Brain microvascular endothelial cell (primary cell): Measurements from ENCODE around the gene SWI5.

ENCODE experiments used
- DNase-seq: peaks from one replicate; pipeline ENCODE4 v3.0.0-alpha.2; 2020
- H3K27ac ChIP-seq: fragments of 250-450 bp; sonication (Bioruptor Pico); 2 replicates; pipeline ENCODE4 v1.5.1; 2020; ENCODE audit warnings: mild to moderate bottlenecking, moderate library complexity
- H3K27me3 ChIP-seq: fragments of 250-450 bp; sonication (Bioruptor Pico); replicated peaks from 2 replicates; pipeline ENCODE4 v1.5.1; 2020; ENCODE audit warnings: mild to moderate bottlenecking
- H3K36me3 ChIP-seq: fragments of 250-450 bp; sonication (Bioruptor Pico); replicated peaks from 2 replicates; pipeline ENCODE4 v1.5.1; 2020; ENCODE audit warnings: mild to moderate bottlenecking
- H3K4me3 ChIP-seq: 2 replicates; pipeline ENCODE4 v1.5.1; 2011; ENCODE audit warnings: low read depth, mild to moderate bottlenecking, control low read depth, low read length, moderate library complexity
- in situ Hi-C: cut with HindIII; loops from 2 replicates; pipeline ENCODE4 v1.10.0; 2017; ENCODE audit warnings: low sequenced_read_pairs, low pct_ligation_motif_present
- TF ChIP-seq, protein P1 (sequence below): IDR thresholded peaks from 2 replicates; pipeline ENCODE4 v1.5.1; 2011; ENCODE audit warnings: low read depth, mild to moderate bottlenecking, moderate library complexity, low read length, control low read depth, inconsistent platforms; ENCODE audit errors: missing control alignments

SWI5 gene

GRCh38 chr9:128296340-128297220 lies 20.5 kb downstream of the SWI5 start:
- H3K36me3 ChIP-seq = no peaks in the 10 kb centered on the region
- DNase-seq = no peak
- H3K27ac ChIP-seq = no peak overlapping the region
- TF ChIP-seq, protein P1, sequence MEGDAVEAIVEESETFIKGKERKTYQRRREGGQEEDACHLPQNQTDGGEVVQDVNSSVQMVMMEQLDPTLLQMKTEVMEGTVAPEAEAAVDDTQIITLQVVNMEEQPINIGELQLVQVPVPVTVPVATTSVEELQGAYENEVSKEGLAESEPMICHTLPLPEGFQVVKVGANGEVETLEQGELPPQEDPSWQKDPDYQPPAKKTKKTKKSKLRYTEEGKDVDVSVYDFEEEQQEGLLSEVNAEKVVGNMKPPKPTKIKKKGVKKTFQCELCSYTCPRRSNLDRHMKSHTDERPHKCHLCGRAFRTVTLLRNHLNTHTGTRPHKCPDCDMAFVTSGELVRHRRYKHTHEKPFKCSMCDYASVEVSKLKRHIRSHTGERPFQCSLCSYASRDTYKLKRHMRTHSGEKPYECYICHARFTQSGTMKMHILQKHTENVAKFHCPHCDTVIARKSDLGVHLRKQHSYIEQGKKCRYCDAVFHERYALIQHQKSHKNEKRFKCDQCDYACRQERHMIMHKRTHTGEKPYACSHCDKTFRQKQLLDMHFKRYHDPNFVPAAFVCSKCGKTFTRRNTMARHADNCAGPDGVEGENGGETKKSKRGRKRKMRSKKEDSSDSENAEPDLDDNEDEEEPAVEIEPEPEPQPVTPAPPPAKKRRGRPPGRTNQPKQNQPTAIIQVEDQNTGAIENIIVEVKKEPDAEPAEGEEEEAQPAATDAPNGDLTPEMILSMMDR = no peak
- in situ Hi-C loops = no loop called here
- H3K4me3 ChIP-seq = no peak overlapping the region
- no peaks in the 10 kb centered on the region for H3K27me3 ChIP-seq

DNA sequence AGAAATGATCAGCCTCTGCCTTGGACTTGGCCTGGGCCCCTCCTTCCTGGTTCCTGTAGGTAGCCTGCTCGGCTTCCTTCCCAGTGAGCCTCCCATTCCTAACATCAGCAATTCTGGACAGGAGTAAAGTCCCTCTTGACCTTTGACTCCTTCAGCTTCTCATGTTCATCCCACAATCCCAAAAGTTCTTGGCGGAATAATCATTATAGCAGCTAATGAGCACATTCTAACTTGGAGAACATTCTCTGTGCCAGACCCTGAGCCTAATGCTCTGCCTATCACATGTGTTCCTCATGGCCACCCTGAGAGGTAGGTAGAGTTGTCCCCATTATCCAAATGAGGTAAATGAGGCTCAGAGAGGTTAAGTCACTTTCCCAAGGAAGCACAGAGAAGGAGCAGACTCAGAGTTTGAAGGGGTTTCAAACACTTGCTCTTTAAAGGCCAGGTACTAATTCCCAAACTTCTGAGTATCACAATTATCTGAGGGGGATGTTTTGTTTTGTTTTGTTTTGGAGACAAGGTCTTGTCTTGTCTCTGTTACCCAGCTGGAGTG lies 21.2 kb downstream of the SWI5 start:
- H3K27ac ChIP-seq = no peak overlapping the region
- H3K27me3 ChIP-seq = no peaks in the 10 kb centered on the region
- in situ Hi-C loops = no loop called here
- H3K36me3 ChIP-seq = no peaks in the 10 kb centered on the region
- DNase-seq = no peak
- no peak overlapping the region for H3K4me3 ChIP-seq
- TF ChIP-seq, protein P1 = no peak

DNA sequence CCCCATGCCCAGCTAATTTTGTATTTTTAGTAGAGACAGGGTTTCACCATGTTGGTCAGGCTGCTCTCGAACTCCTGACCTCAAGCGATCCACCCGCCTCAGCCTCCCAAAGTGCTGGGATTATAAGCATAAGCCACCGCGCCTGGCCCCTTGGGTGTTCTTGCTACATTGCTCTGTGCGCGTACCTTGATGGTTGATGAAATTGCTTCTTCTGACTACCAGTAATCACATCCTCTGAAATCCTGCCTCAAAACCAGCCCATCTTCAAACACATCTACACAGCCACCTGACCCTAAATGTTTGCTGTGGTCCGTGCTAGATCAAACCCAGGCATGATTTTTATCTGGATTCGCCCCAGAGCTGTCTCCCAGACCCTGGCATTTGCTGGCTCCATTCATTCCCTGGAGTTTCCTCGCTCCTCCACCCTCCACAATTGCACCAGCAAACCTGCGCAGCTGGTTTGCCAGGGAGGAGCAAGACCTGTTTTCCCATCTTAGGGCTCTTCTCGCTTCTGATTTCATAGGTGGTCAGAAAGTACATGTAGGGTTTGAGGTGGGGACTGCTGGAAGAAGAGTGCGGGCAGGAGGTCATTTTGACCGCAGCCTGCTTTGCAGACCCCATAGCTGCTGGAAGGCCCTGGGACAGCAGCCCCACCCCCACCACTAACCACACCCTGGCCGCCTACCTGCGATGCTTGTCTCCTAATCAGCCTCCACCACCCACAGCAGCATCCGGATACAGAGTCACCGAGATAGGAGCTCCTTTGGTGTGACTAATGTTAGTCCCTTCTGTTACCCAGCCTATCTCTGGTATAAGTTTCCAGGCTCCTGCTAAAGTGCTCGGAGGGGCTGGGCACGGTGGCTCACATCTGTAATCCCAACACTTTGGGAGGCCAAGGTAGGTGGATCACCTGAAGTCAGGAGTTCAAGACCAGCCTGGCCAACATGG lies 22.7 kb downstream of the SWI5 start:
- in situ Hi-C loops = no loop called here
- no peak overlapping the region for H3K27ac ChIP-seq
- no peak for DNase-seq
- no peaks in the 10 kb centered on the region for H3K27me3 ChIP-seq
- H3K4me3 ChIP-seq = no peak overlapping the region
- H3K36me3 ChIP-seq = no peaks in the 10 kb centered on the region
- TF ChIP-seq, protein P1 = no peak

GRCh38 chr9:128304136-128304970 lies 28.3 kb downstream of the SWI5 start:
- H3K27ac ChIP-seq = peak overlapping the region; percentile 15
- no peak overlapping the region for H3K4me3 ChIP-seq
- no peaks in the 10 kb centered on the region for H3K27me3 ChIP-seq
- DNase-seq = no peak
- peaks cover 10% of the 10 kb centered on the region for H3K36me3 ChIP-seq
- TF ChIP-seq, protein P1 = no peak
- in situ Hi-C loops = no loop called here

DNA sequence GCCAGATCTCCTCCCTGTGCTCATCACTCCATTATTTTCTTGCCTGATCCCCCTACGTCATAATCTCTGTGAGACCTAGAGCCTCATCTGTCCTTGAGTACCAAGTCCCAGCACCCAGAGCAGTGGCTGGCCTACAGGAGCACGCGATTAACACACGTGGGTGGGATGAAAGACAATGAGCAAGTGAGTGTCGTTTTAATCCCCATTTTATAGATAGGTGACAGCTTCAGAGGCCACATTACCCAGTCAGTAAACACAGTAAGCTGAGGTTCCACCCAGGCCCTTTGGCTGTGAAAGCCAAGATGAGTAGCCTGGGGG lies 28.9 kb downstream of the SWI5 start:
- DNase-seq = peak; percentile 36
- Histone ChIP-seq H3K27me3 (no peaks in the 10 kb centered on the region), H3K4me3 (no peak overlapping the region), H3K36me3 (peaks cover 16% of the 10 kb centered on the region), H3K27ac (peak overlapping the region; percentile 3)
- in situ Hi-C loops = no loop called here
- TF ChIP-seq, protein P1 = no peak
